Thyroid gland (tissue), 4 donors: Measurements from ENCODE around the gene CCDC149. TPM values are rescaled to one million over a fixed set of nuclear protein-coding genes. Genes with fewer than 3 reads are reported as not detected.
A peak's percentile ranks its signal among the peaks of the same experiment; 100 is the strongest.

Source experiments
- DNase-seq, 2 donors: peaks; one replicate each; pipeline ENCODE4 v3.0.0-alpha.2; 2019
- H3K27ac ChIP-seq, 3 donors: fragments of 200-600 bp; sonication (generic); 1 replicate in 2 of 3; 2 replicates in 1 of 3; pipeline ENCODE4 v1.5.1; 2016 to 2019; ENCODE audit warnings: mild to moderate bottlenecking in 1 of 3, moderate library complexity in 1 of 3
- H3K27me3 ChIP-seq: fragments of 200-600 bp; sonication (generic); one replicate; pipeline ENCODE4 v1.5.1; 2019
- H3K36me3 ChIP-seq, 2 donors: fragments of 200-600 bp; sonication (generic); one replicate each; pipeline ENCODE4 v1.5.1; 2016 to 2019
- H3K4me1 ChIP-seq, 2 donors: fragments of 200-600 bp; sonication (generic); one replicate each; pipeline ENCODE4 v1.5.1; 2017 to 2019
- H3K4me3 ChIP-seq, 3 donors: fragments of 200-600 bp; sonication (generic); replicated peaks in 1 of 3; 1 replicate in 2 of 3; 2 replicates in 1 of 3; pipeline ENCODE4 v1.5.1; 2016; ENCODE audit warnings: mild to moderate bottlenecking in 1 of 3
- H3K9me3 ChIP-seq: fragments of 200-600 bp; sonication (generic); one replicate; pipeline ENCODE4 v1.5.1; 2017
- CTCF ChIP-seq, 6 experiments: fragments of 200-600 bp in 3 of 6; fragments of 450-650 bp in 3 of 6; sonication (generic) in 3 of 6; IDR thresholded peaks; one replicate each; pipeline ENCODE4 v1.5.1; 2016 to 2019; ENCODE audit warnings: antibody characterized with exemption in 6 of 6, mild to moderate bottlenecking in 2 of 6, inconsistent platforms in 1 of 6, moderate library complexity in 1 of 6
- POLR2A ChIP-seq, 2 donors: fragments of 450-650 bp; IDR thresholded peaks; one replicate each; pipeline ENCODE4 v1.6.1; 2017; ENCODE audit warnings: antibody characterized with exemption in 2 of 2, mild to moderate bottlenecking in 2 of 2, moderate library complexity in 1 of 2
- WGBS, 2 donors: methylation state at CpG; one replicate each; pipeline ENCODE4 v1.1.5; 2017; 5-methylcytosine and 5-hydroxymethylcytosine counted together
- intact Hi-C: fragments of 100-400 bp; cut with DNase I; formaldehyde crosslinking; loops from one replicate; pipeline ENCODE4 v1.15.1; 2023
- total RNA-seq, 4 donors: library from RNA; depleted of rRNA; stranded (reverse); fragments of >200 nt; gene quantifications; one replicate each; pipeline ENCODE4 v1.2.3, GENCODE V29; 2016

The CCDC149 gene
- total RNA-seq, 4 donors from 2014 or later: 19.3 to 29.2 (median 21.8) TPM

GRCh38 chr4:24949970-24950369 lies 37.1 kb upstream of the CCDC149 start:
- DNase-seq: peak; percentile 42 to 48
- H3K4me1 ChIP-seq: no peaks in the 10 kb centered on the region
- no peaks in the 10 kb centered on the region for H3K9me3 ChIP-seq
- no peak for TF ChIP-seq POLR2A (IDR thresholded peaks at IDR 0.05)
- no peak for TF ChIP-seq CTCF (IDR thresholded peaks at IDR 0.05)
- H3K27ac ChIP-seq: no peak overlapping the region
- H3K36me3 ChIP-seq: no peaks in the 10 kb centered on the region
- H3K27me3 ChIP-seq: no peaks in the 10 kb centered on the region
- intact Hi-C loops: no loop called here
- H3K4me3 ChIP-seq: no peak overlapping the region

GRCh38 chr4:24937917-24938281 lies 25.1 kb upstream of the CCDC149 start:
- DNase-seq: no peak
- Histone ChIP-seq H3K9me3 (no peaks in the 10 kb centered on the region), H3K4me1 (no peaks in the 10 kb centered on the region), H3K27me3 (no peaks in the 10 kb centered on the region), H3K36me3 (no peaks in the 10 kb centered on the region), H3K4me3 (no peak overlapping the region), H3K27ac (no peak overlapping the region)
- intact Hi-C loops: no loop called here
- TF ChIP-seq POLR2A (IDR thresholded peaks at IDR 0.05): no peak
- no peak for TF ChIP-seq CTCF (IDR thresholded peaks at IDR 0.05)
- 67 to 87% methylated on average over 1 of the region's 1 CpG for WGBS, 2 donors

- no peak for DNase-seq
- no peak overlapping the region for H3K4me3 ChIP-seq
- TF ChIP-seq CTCF (IDR thresholded peaks at IDR 0.05): no peak
- no peak for TF ChIP-seq POLR2A (IDR thresholded peaks at IDR 0.05)
- intact Hi-C loops: no loop called here
- H3K36me3 ChIP-seq: no peaks in the 10 kb centered on the region
- WGBS, 2 donors: 80 to 82% methylated on average over 5 of the region's 5 CpGs
- H3K9me3 ChIP-seq: no peaks in the 10 kb centered on the region
- H3K4me1 ChIP-seq: no peaks in the 10 kb centered on the region
- H3K27me3 ChIP-seq: no peaks in the 10 kb centered on the region
- H3K27ac ChIP-seq: no peak overlapping the region
Measured at GRCh38 chr4:24937176-24937916, 24.5 kb upstream of the CCDC149 start.

- 95 to 98% methylated on average over 2 of the region's 2 CpGs for WGBS, 2 donors
- Histone ChIP-seq H3K4me3 (no peak overlapping the region), H3K36me3 (no peaks in the 10 kb centered on the region), H3K4me1 (no peaks in the 10 kb centered on the region), H3K9me3 (no peaks in the 10 kb centered on the region), H3K27ac (no peak overlapping the region), H3K27me3 (no peaks in the 10 kb centered on the region)
- intact Hi-C loops: no loop called here
- no peak for TF ChIP-seq CTCF (IDR thresholded peaks at IDR 0.05)
- TF ChIP-seq POLR2A (IDR thresholded peaks at IDR 0.05): no peak
- no peak for DNase-seq
Measured at GRCh38 chr4:24935856-24936255, 23.0 kb upstream of the CCDC149 start.

GRCh38 chr4:24934311-24934710 lies 21.5 kb upstream of the CCDC149 start:
- intact Hi-C loops: no loop called here
- no peak for TF ChIP-seq POLR2A (IDR thresholded peaks at IDR 0.05)
- no peak for TF ChIP-seq CTCF (IDR thresholded peaks at IDR 0.05)
- H3K4me3 ChIP-seq: no peak overlapping the region
- no peak overlapping the region for H3K27ac ChIP-seq
- H3K4me1 ChIP-seq: no peaks in the 10 kb centered on the region
- H3K27me3 ChIP-seq: no peaks in the 10 kb centered on the region
- H3K36me3 ChIP-seq: no peaks in the 10 kb centered on the region
- DNase-seq: no peak
- H3K9me3 ChIP-seq: no peaks in the 10 kb centered on the region
